Ectodermal cell (in vitro differentiated cells): Measurements from ENCODE around the gene TMPRSS13. TPM values are rescaled to one million over a fixed set of nuclear protein-coding genes. Genes with fewer than 3 reads are reported as not detected.
"Not testable (repeated sequence)": the region's sequence is repeated elsewhere in the genome, so short reads cannot be mapped to it uniquely, and the experiment has no call there.

Experiments used
- H3K27ac ChIP-seq: 2 replicates; pipeline ENCODE4 v1.7.0; 2013; ENCODE audit warnings: mild to moderate bottlenecking, low read depth, low read length; ENCODE audit not compliant: insufficient read depth, poor library complexity, severe bottlenecking
- H3K27me3 ChIP-seq: 2 replicates; pipeline ENCODE4 v1.7.0; 2013; ENCODE audit warnings: mild to moderate bottlenecking, low read length; ENCODE audit not compliant: insufficient read depth, control insufficient read depth, poor library complexity, severe bottlenecking
- H3K36me3 ChIP-seq: one replicate; pipeline ENCODE4 v1.7.0; 2013; ENCODE audit warnings: low read length; ENCODE audit not compliant: control insufficient read depth, insufficient read depth
- H3K4me1 ChIP-seq: one replicate; pipeline ENCODE4 v1.7.0; 2013; ENCODE audit warnings: low read length; ENCODE audit not compliant: control insufficient read depth, insufficient read depth
- H3K4me3 ChIP-seq: 2 replicates; pipeline ENCODE4 v1.7.0; 2013; ENCODE audit warnings: low read depth, low read length, control low read depth; ENCODE audit not compliant: insufficient read depth
- H3K9me3 ChIP-seq: 2 replicates; pipeline ENCODE4 v1.7.0; 2013; ENCODE audit warnings: mild to moderate bottlenecking, low read length, moderate library complexity; ENCODE audit not compliant: control insufficient read depth
- WGBS, 2 experiments: methylation state at CpG; one replicate each; pipeline ENCODE4 v1.1.7; 2013; ENCODE audit warnings: missing lambda C conversion rate in 2 of 2; 5-methylcytosine and 5-hydroxymethylcytosine counted together
- polyA plus RNA-seq, 4 experiments: library from polyadenylated mRNA; stranded (reverse); fragments of 50-300 nt; gene quantifications; one replicate each; pipeline ENCODE4 v1.2.3, GENCODE V29; 2013

Gene TMPRSS13
- polyA plus RNA-seq (2013, experiment 1 of 4), result 1.0 TPM
- polyA plus RNA-seq (2013, experiment 2 of 4), result 0.30 TPM
- 0.11 TPM for polyA plus RNA-seq (2013, experiment 3 of 4)
- polyA plus RNA-seq (2013, experiment 4 of 4), result 0.12 TPM

DNA sequence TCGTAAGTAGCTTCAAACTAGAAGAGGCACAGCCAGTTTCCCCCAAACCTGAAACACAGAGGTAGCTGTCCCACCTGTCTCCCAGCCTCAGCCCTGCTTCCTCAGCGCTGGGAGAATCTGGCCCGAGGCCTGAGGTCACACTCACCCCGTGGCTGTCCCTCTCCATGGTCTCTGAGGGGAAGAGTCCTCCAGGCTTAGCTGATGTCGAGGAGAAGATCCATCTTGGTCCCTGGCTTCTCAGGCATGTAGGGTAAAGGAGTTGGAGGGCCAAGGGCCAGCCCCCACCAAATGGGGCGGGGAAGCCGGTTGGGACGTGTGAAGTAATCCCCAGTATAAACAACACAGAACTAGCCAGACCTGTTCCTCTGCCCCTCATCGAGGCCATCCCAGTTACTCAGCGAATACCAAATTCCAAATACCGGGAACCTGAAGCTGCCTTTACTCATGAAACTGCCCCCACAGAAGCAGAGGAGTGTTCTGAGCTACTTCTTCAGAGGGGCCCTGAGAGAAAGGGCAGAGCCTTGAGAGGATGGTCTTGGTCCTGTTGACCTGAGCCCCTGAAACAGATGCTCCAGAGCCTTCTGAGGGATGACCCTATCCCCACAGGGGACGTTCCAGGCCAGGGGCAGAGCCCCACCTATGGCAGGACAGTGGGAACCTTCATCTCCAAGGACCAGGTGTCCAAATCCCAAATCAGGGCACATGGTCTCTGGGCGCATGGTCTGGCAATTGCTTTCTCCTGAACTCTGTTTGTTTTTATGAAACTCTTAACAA is at the start of gene TMPRSS13:
TSS of gene TMPRSS13 (minus strand) at position 261 of the 774 bp plus-strand sequence. CDS start at position 166, 95 bp downstream.
- no peaks in the 10 kb centered on the region for H3K27me3 ChIP-seq
- H3K9me3 ChIP-seq, result no peaks in the 10 kb centered on the region
- 74 to 77% methylated on average over 13 of the region's 13 CpGs for WGBS, 2 experiments
- H3K4me3 ChIP-seq, result no peak within 1 kb of the TSS
- H3K36me3 ChIP-seq, result no peaks in the 10 kb centered on the region
- no peak within 1 kb of the TSS for H3K27ac ChIP-seq
- peaks cover 6% of the 10 kb centered on the region for H3K4me1 ChIP-seq

DNA sequence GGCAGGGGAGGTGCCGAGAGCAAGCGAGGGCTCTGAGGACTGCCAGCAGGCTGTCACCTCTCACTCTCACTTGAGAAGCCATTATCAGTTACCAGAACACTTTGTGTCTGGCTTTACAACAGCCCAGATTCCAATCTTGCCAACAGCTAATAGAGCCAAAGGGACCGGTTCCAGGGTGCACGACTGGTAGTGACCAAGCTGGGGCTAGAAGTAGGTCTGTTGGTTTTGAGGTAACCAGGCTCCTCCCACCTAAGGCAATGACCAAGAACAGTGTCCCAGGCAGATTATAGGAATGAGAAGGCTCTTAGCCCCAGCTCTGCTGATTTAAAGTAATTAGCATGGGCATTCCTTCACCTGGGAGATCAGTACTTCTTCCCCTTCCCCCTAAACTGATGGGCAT is 49.8 kb upstream of the TMPRSS13 start:
- Histone ChIP-seq H3K36me3 (no peaks in the 10 kb centered on the region), H3K27me3 (no peaks in the 10 kb centered on the region), H3K9me3 (no peaks in the 10 kb centered on the region), H3K27ac (no peak overlapping the region), H3K4me3 (no peak overlapping the region), H3K4me1 (no peaks in the 10 kb centered on the region)
- WGBS, 2 experiments, result 89 to 94% methylated on average over 4 of the region's 4 CpGs

DNA sequence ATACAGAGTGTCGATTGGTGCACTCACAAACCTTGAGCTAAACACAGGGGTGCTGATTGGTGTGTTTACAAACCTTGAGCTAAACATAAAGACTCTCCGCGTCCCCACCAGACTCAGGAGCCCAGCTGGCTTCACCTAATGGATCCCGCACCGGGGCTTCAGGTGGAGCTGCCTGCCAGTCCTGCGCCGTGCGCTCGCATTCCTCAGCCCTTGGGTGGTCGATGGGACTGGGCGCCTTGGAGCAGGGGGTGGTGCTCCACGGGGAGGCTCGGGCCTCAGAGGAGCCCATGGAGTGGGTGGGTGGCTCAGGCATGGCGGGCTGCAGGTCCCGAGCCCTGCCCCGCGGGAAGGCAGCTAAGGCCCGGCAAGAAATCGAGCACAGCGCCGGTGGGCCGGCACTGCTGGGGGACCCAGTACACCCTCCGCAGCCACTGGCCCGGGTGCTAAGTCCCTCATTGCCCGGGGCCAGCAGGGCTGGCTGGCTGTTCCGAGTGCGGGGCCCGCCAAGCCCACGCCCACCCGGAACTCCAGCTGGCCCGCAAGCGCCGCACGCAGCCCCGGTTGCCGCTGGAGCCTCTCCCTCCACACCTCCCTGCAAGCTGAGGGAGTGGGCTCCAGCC is 49.2 kb upstream of the TMPRSS13 start:
- H3K36me3 ChIP-seq, H3K27ac ChIP-seq, H3K27me3 ChIP-seq, H3K4me3 ChIP-seq, H3K9me3 ChIP-seq, H3K4me1 ChIP-seq: not testable (repeated sequence)
- WGBS, 2 experiments, result 93 to 94% methylated on average over 33 to 36 of the region's 36 CpGs

DNA sequence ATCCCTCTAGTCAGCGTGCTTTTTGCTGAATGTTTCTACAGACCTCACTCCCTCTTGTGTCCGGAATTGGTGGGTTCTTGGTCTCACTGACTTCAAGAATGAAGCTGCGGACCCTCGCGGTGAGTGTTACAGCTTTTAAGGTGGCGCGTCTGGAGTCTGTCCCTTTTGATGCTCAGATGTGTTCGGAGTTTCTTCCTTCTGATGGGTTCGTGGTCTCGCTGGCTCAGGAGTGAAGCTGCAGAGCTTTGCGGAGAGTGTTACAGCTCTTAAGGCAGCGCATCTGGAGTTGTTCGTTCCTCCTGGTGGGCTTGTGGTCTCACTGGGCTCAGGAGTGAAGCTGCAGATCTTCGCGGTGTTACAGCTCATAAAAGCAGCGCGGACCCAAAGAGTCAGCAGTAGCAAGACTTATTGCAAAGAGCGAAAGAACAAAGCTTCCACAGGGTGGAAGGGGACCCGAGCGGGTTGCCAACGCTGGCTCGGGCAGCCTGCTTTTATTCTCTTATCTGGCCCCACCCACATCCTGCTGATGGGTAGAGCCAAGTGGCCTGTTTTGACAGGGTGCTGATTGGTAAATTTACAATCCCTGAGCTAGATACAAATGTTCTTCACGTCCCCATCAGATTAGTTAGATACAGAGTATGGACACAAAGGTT is 48.5 kb upstream of the TMPRSS13 start:
- not testable (repeated sequence) for H3K27me3 ChIP-seq, H3K9me3 ChIP-seq, H3K4me1 ChIP-seq, H3K27ac ChIP-seq, H3K4me3 ChIP-seq, H3K36me3 ChIP-seq
- WGBS, 2 experiments, result 94 to 95% methylated on average over 23 of the region's 23 CpGs

DNA sequence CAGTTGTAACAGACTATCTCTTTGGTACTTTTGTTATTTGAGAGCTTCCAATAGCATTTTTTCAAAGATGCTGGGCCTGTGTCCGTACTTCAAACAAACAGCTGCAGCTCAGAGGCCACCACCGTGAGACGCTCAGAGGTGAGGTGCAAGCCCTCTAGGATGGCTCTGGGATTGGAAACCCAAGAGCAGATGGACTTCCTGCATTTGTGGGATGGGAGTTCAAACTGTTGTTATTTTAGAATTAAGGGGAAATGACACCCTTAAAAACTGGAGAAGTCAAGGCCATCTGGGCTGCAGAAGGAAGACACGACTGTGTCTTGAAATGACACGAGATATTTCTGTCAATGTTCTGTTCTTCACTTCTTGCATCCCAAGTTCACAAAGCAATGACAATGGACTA is 47.8 kb upstream of the TMPRSS13 start:
- no peaks in the 10 kb centered on the region for H3K27me3 ChIP-seq
- H3K4me3 ChIP-seq, result no peak overlapping the region
- no peaks in the 10 kb centered on the region for H3K36me3 ChIP-seq
- H3K4me1 ChIP-seq, result no peaks in the 10 kb centered on the region
- no peak overlapping the region for H3K27ac ChIP-seq
- no peaks in the 10 kb centered on the region for H3K9me3 ChIP-seq
- WGBS, 2 experiments, result 95 to 96% methylated on average over 5 of the region's 5 CpGs

DNA sequence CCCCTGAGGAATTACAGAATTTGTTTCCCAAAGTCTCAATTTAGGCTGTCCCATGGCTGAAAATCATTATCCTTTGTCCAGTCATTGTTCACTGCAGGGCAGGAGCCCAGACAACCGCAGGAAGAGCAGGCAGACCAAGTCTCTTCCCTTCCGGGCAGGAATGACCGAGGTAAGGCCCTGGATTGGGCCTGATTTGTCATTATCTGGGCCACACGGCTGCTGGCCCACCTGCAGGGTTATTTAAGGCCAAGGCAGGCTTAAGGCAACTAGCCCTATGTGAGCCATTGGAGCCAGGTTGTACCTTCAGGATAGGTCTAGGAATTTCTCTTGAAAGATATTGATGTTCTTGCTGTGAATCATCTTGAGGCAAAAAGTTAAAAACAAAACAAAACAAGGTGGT is 47.2 kb upstream of the TMPRSS13 start:
- Histone ChIP-seq H3K27me3 (no peaks in the 10 kb centered on the region), H3K27ac (no peak overlapping the region), H3K4me1 (no peaks in the 10 kb centered on the region), H3K4me3 (no peak overlapping the region), H3K36me3 (no peaks in the 10 kb centered on the region), H3K9me3 (no peaks in the 10 kb centered on the region)
- WGBS, 2 experiments, result 84 to 87% methylated on average over 4 of the region's 4 CpGs

DNA sequence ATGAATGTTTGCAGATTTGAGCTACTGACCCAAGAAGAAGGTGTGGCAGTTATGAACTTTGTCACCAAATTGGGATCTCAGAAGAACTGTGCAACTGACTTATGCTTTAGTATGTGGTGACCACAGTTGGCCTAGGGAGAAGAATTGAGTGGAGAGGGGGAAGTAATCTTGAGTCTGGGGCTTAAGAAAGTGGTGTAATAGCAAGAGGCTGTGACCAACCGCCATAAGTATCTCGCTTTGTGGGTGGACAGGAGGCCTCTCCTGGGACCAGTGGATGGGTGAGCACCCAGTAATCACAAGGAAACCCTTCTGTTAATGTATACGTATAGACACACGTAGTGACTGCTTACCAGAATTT is 44.3 kb upstream of the TMPRSS13 start:
- Histone ChIP-seq H3K27me3 (no peaks in the 10 kb centered on the region), H3K4me3 (no peak overlapping the region), H3K4me1 (no peaks in the 10 kb centered on the region), H3K27ac (no peak overlapping the region), H3K36me3 (no peaks in the 10 kb centered on the region), H3K9me3 (no peaks in the 10 kb centered on the region)
- WGBS, 2 experiments, result 95% methylated on average over 4 of the region's 4 CpGs

DNA sequence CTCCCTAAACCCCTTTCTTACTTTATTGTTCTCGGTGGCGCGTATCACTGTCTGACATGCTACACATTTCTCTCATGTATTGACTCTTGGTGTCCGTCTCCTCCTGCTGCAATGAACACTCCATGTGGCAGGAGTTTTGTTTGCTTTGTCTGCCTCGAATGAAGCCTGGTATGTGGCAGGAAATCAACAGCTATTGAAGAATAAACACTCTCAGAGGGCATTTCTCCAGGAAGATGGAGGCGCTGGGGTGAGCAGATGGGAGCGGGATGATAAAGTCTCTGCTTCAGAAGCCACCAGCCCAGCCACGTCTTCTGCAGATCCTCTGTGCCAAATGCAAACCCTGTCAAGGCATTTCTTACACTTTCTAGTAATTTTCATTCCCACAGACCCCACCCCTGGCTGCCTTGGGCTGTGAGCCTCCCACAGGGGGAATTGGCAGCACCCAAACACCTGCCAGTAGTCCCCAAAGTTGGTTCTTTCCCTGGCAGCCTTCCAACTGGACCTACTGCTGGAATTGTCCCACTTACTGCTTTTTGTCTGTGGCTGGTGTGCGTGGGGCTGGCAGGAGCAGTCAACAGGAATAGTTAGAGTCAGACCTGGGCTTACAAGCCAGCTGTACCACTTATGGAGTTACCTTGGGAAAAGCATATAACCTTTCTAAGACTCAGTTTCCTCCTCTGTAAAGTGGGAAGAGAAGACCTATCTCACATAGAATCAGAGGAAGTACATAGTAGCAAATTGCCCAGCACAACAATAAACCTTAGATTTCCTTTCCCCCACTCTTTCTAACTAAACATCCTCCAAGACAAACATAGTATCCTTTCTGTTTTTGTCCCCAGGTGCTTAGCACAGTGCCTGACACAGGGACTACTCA is 43.7 kb upstream of the TMPRSS13 start:
- Histone ChIP-seq H3K36me3 (no peaks in the 10 kb centered on the region), H3K4me3 (no peak overlapping the region), H3K4me1 (no peaks in the 10 kb centered on the region), H3K27ac (no peak overlapping the region), H3K9me3 (no peaks in the 10 kb centered on the region), H3K27me3 (no peaks in the 10 kb centered on the region)
- 90 to 94% methylated on average over 9 of the region's 9 CpGs for WGBS, 2 experiments

DNA sequence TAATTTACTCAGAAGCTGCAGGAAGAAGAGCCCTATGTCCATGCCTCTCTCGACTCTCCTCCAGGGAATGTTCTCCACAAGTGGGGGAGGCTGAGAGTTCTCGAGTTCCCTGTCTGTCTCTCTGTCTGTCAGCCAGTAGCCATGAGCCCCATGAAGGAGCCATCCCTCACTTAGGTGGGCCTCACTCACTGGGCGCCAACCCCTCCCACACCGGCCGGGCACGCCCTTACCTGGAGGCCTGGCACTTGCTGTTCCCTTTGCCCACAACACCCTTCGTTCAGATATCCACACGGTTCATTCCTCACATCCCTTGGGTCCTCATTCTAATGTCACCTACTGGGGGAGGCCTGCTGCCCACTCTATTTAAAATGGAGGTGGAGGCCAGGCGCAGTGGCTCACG is 42.8 kb upstream of the TMPRSS13 start:
- 88 to 94% methylated on average over 10 of the region's 10 CpGs for WGBS, 2 experiments
- H3K27ac ChIP-seq, result no peak overlapping the region
- H3K9me3 ChIP-seq, result no peaks in the 10 kb centered on the region
- H3K27me3 ChIP-seq, result no peaks in the 10 kb centered on the region
- H3K4me1 ChIP-seq, result no peaks in the 10 kb centered on the region
- H3K4me3 ChIP-seq, result no peak overlapping the region
- H3K36me3 ChIP-seq, result no peaks in the 10 kb centered on the region
